HG03439 (cell line): ENCODE data around the gene MCCD1.
A peak's percentile ranks its signal among the peaks of the same experiment; 100 is the strongest.

Source experiments
- ATAC-seq: cut with Tn5 transposase; IDR thresholded peaks from one replicate; pipeline ENCODE4 v1.9.1; 2021; ENCODE audit warnings: mild to moderate bottlenecking, moderate library complexity; ENCODE audit not compliant: unreplicated experiment

MCCD1 gene

DNA sequence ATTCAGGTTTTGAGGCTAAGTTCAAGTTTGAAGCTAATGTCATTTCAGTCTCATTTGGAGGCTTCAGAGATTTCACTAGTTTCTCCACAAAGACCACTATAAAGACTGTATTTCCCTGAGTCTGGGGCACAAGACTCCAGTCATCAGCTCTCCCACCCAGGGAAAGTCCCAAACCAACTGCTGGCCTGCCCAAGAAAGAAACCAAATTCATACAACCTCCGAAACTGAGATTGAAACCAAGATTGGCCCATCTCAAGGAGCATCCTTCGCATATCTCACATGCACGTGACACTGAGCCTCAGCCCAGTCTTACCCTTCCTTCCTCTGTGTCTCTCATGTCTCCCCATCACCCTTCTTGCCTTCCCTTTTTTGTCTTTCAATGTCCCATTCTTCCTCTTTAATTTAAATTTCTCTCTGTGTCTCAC is 39.8 kb downstream of the MCCD1 start:
- ATAC-seq = peak; percentile 63

DNA sequence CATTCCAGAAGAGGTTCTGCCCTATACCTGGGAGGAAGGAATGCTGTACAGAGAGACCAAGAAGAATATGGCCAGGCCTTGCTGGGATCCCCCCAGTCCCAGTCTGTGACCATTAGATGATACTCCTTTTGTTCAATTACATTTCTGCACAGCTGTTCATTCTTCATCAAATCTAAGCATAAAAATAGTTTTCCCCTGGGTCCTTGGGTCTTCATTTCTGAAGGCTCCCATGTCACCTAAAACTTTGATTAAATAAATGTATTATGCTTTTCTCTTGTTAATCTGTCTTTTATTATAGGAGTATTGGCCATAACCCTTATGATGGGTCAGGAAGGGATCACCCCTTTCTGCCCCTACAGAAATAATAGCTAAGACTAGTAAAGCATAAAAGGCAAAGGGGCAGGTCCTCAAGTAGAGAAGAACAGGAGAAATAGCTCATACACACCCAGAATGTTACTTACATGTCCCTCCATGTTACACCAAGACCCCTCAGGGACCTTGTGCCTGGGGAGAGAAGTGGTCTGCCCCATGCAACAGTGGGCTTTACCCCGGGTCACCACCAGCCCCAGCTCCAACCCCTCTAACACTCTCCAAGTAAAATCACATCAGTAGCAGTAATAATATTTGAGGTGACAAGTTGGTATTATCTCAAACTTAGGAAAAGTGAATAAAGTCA is 41.2 kb downstream of the MCCD1 start:
- no peak for ATAC-seq

DNA sequence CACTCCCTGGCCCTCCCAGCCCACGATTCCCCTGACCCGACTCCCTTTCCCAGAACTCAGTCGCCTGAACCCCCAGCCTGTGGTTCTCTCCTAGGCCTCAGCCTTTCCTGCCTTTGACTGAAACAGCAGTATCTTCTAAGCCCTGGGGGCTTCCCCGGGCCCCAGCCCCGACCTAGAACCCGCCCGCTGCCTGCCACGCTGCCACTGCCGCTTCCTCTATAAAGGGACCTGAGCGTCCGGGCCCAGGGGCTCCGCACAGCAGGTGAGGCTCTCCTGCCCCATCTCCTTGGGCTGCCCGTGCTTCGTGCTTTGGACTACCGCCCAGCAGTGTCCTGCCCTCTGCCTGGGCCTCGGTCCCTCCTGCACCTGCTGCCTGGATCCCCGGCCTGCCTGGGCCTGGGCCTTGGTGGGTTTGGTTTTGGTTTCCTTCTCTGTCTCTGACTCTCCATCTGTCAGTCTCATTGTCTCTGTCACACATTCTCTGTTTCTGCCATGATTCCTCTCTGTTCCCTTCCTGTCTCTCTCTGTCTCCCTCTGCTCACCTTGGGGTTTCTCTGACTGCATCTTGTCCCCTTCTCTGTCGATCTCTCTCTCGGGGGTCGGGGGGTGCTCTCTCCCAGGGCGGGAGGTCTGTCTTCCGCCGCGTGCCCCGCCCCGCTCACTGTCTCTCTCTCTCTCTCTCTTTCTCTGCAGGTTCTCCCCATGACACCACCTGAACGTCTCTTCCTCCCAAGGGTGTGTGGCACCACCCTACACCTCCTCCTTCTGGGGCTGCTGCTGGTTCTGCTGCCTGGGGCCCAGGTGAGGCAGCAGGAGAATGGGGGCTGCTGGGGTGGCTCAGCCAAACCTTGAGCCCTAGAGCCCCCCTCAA is 43.5 kb downstream of the MCCD1 start, which contains the start of gene LTA:
TSS of gene LTA (plus strand) at position 249 of the 871 bp plus-strand sequence. CDS start at position 703, 454 bp downstream.
- ATAC-seq = peak; percentile 34

DNA sequence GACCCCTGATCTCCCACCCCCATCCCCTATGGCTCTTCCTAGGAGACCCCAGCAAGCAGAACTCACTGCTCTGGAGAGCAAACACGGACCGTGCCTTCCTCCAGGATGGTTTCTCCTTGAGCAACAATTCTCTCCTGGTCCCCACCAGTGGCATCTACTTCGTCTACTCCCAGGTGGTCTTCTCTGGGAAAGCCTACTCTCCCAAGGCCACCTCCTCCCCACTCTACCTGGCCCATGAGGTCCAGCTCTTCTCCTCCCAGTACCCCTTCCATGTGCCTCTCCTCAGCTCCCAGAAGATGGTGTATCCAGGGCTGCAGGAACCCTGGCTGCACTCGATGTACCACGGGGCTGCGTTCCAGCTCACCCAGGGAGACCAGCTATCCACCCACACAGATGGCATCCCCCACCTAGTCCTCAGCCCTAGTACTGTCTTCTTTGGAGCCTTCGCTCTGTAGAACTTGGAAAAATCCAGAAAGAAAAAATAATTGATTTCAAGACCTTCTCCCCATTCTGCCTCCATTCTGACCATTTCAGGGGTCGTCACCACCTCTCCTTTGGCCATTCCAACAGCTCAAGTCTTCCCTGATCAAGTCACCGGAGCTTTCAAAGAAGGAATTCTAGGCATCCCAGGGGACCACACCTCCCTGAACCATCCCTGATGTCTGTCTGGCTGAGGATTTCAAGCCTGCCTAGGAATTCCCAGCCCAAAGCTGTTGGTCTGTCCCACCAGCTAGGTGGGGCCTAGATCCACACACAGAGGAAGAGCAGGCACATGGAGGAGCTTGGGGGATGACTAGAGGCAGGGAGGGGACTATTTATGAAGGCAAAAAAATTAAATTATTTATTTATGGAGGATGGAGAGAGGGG is 44.7 kb downstream of the MCCD1 start:
- ATAC-seq = no peak

DNA sequence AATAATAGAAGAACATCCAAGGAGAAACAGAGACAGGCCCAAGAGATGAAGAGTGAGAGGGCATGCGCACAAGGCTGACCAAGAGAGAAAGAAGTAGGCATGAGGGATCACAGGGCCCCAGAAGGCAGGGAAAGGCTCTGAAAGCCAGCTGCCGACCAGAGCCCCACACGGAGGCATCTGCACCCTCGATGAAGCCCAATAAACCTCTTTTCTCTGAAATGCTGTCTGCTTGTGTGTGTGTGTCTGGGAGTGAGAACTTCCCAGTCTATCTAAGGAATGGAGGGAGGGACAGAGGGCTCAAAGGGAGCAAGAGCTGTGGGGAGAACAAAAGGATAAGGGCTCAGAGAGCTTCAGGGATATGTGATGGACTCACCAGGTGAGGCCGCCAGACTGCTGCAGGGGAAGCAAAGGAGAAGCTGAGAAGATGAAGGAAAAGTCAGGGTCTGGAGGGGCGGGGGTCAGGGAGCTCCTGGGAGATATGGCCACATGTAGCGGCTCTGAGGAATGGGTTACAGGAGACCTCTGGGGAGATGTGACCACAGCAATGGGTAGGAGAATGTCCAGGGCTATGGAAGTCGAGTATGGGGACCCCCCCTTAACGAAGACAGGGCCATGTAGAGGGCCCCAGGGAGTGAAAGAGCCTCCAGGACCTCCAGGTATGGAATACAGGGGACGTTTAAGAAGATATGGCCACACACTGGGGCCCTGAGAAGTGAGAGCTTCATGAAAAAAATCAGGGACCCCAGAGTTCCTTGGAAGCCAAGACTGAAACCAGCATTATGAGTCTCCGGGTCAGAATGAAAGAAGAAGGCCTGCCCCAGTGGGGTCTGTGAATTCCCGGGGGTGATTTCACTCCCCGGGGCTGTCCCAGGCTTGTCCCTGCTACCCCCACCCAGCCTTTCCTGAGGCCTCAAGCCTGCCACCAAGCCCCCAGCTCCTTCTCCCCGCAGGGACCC is 45.6 kb downstream of the MCCD1 start:
- ATAC-seq = no peak

DNA sequence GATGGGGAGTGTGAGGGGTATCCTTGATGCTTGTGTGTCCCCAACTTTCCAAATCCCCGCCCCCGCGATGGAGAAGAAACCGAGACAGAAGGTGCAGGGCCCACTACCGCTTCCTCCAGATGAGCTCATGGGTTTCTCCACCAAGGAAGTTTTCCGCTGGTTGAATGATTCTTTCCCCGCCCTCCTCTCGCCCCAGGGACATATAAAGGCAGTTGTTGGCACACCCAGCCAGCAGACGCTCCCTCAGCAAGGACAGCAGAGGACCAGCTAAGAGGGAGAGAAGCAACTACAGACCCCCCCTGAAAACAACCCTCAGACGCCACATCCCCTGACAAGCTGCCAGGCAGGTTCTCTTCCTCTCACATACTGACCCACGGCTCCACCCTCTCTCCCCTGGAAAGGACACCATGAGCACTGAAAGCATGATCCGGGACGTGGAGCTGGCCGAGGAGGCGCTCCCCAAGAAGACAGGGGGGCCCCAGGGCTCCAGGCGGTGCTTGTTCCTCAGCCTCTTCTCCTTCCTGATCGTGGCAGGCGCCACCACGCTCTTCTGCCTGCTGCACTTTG is 46.7 kb downstream of the MCCD1 start, which contains the start of gene TNF:
TSS of gene TNF (plus strand) at position 231 of the 567 bp plus-strand sequence. CDS start at position 408, 177 bp downstream.
- ATAC-seq = no peak

DNA sequence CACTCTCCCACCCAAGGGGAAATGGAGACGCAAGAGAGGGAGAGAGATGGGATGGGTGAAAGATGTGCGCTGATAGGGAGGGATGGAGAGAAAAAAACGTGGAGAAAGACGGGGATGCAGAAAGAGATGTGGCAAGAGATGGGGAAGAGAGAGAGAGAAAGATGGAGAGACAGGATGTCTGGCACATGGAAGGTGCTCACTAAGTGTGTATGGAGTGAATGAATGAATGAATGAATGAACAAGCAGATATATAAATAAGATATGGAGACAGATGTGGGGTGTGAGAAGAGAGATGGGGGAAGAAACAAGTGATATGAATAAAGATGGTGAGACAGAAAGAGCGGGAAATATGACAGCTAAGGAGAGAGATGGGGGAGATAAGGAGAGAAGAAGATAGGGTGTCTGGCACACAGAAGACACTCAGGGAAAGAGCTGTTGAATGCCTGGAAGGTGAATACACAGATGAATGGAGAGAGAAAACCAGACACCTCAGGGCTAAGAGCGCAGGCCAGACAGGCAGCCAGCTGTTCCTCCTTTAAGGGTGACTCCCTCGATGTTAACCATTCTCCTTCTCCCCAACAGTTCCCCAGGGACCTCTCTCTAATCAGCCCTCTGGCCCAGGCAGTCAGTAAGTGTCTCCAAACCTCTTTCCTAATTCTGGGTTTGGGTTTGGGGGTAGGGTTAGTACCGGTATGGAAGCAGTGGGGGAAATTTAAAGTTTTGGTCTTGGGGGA is 47.4 kb downstream of the MCCD1 start:
- no peak for ATAC-seq

DNA sequence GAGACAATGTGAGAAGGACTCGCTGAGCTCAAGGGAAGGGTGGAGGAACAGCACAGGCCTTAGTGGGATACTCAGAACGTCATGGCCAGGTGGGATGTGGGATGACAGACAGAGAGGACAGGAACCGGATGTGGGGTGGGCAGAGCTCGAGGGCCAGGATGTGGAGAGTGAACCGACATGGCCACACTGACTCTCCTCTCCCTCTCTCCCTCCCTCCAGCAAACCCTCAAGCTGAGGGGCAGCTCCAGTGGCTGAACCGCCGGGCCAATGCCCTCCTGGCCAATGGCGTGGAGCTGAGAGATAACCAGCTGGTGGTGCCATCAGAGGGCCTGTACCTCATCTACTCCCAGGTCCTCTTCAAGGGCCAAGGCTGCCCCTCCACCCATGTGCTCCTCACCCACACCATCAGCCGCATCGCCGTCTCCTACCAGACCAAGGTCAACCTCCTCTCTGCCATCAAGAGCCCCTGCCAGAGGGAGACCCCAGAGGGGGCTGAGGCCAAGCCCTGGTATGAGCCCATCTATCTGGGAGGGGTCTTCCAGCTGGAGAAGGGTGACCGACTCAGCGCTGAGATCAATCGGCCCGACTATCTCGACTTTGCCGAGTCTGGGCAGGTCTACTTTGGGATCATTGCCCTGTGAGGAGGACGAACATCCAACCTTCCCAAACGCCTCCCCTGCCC is 48.3 kb downstream of the MCCD1 start:
- ATAC-seq = no peak

DNA sequence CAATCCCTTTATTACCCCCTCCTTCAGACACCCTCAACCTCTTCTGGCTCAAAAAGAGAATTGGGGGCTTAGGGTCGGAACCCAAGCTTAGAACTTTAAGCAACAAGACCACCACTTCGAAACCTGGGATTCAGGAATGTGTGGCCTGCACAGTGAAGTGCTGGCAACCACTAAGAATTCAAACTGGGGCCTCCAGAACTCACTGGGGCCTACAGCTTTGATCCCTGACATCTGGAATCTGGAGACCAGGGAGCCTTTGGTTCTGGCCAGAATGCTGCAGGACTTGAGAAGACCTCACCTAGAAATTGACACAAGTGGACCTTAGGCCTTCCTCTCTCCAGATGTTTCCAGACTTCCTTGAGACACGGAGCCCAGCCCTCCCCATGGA is 48.8 kb downstream of the MCCD1 start:
- no peak for ATAC-seq

DNA sequence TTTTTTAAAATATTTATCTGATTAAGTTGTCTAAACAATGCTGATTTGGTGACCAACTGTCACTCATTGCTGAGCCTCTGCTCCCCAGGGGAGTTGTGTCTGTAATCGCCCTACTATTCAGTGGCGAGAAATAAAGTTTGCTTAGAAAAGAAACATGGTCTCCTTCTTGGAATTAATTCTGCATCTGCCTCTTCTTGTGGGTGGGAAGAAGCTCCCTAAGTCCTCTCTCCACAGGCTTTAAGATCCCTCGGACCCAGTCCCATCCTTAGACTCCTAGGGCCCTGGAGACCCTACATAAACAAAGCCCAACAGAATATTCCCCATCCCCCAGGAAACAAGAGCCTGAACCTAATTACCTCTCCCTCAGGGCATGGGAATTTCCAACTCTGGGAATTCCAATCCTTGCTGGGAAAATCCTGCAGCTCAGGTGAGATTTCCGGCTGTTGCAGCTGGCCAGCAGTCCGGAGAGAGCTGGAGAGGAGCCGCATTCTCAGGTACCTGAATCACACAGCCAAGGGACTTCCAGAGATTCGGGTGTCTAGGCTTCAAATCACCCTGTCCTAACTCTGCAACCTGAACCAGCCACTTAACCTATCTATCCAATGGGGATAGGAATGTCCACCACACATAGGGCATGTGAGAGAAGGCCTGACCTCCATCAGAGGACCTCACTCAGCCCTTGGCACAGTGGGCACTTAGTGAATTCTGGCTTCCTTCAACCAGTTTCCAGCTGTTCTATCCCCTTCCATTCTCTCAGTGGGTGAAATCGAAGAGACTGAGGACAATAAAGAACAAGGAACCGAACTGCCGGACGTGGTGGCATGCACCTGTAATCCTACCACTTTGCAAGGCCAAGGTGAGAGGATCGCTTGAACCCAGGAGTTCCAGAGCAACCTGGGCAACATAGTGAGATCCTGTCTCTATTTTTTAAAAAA is 49.7 kb downstream of the MCCD1 start:
- ATAC-seq = no peak

DNA sequence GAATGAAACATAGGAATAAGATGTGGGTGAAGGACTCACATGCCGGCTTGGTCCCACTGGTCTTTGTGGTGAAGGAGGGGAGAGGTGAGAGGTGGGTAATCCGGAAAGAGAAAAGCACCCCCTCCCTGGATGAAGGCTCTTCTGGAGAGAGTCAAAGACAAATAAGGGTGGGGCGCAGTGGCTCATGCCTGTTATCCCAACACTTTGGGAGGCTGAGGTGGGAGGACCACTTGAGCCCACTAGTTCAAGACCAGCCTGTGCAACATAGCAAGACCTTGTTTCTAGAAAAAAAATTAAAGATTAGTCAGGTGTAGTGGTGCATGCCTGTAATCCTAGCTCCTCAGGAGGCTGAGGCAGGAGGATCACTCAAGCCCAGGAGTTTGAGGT is 50.4 kb downstream of the MCCD1 start:
- no peak for ATAC-seq
